Uterus (tissue), 4 donors: ENCODE data around the gene BDH1. TPM values are rescaled to one million over a fixed set of nuclear protein-coding genes. Genes with fewer than 3 reads are reported as not detected.

Source experiments
- DNase-seq, 2 donors: peaks; one replicate each; pipeline ENCODE4 v3.0.0-alpha.2; 2019 to 2020
- H3K27ac ChIP-seq, 2 donors: fragments of 200-600 bp; sonication (generic); 1 replicate in 1 of 2; 2 replicates in 1 of 2; pipeline ENCODE4 v1.5.1; 2016 to 2018
- H3K27me3 ChIP-seq, 2 donors: fragments of 200-600 bp; sonication (generic); one replicate each; pipeline ENCODE4 v1.5.1; 2018 to 2019; ENCODE audit warnings: control low read depth in 1 of 2
- H3K36me3 ChIP-seq, 2 donors: fragments of 200-600 bp; sonication (generic); one replicate each; pipeline ENCODE4 v1.5.1; 2019; ENCODE audit warnings: control low read depth in 1 of 2
- H3K4me1 ChIP-seq, 2 donors: fragments of 200-600 bp; sonication (generic); one replicate each; pipeline ENCODE4 v1.5.1; 2018 to 2019; ENCODE audit warnings: control low read depth in 1 of 2
- H3K4me3 ChIP-seq, 2 donors: fragments of 200-600 bp; sonication (generic); 1 replicate in 1 of 2; 2 replicates in 1 of 2; pipeline ENCODE4 v1.5.1; 2018 to 2019; ENCODE audit warnings: mild to moderate bottlenecking in 1 of 2
- H3K9me3 ChIP-seq, 2 donors: fragments of 200-600 bp; sonication (generic); one replicate each; pipeline ENCODE4 v1.5.1; 2019; ENCODE audit warnings: control low read depth in 1 of 2
- CTCF ChIP-seq, 4 experiments: fragments of 200-600 bp in 2 of 4; fragments of 450-650 bp in 2 of 4; sonication (generic) in 2 of 4; IDR thresholded peaks; one replicate each; pipeline ENCODE4 v1.5.1; 2016 to 2019; ENCODE audit warnings: antibody characterized with exemption in 4 of 4, mild to moderate bottlenecking in 2 of 4, moderate library complexity in 1 of 4
- POLR2A ChIP-seq, 2 donors: fragments of 450-650 bp; IDR thresholded peaks; one replicate each; pipeline ENCODE4 v1.6.1; 2016; ENCODE audit warnings: antibody characterized with exemption in 2 of 2, mild to moderate bottlenecking in 1 of 2, moderate library complexity in 1 of 2
- intact Hi-C: fragments of 100-400 bp; cut with DNase I; formaldehyde crosslinking; loops from one replicate; pipeline ENCODE4 v1.15.1; 2023; ENCODE audit warnings: low total_unique reads
- total RNA-seq, 4 donors: library from RNA; depleted of rRNA in 3 of 4; stranded (reverse); fragments of >200 nt in 3 of 4; gene quantifications; one replicate each; pipeline versions ENCODE4 v1.1.0 to v1.2.4, GENCODE V29; 2014 to 2023
- donor health status: DM: yes; HTN: yes; CAD: no.

Gene BDH1
- total RNA-seq, 4 donors from 2014 or later: 4.4 to 23.1 (median 8.6) TPM

- DNase-seq: no peak
- no peaks in the 10 kb centered on the region for H3K27me3 ChIP-seq
- H3K4me1 ChIP-seq: no peaks in the 10 kb centered on the region
- no peak for TF ChIP-seq POLR2A (IDR thresholded peaks at IDR 0.05)
- no peak for TF ChIP-seq CTCF (IDR thresholded peaks at IDR 0.05)
- H3K36me3 ChIP-seq: no peaks in the 10 kb centered on the region
- intact Hi-C loops: no loop called here
- no peak overlapping the region for H3K27ac ChIP-seq
- no peak overlapping the region for H3K4me3 ChIP-seq
- no peaks in the 10 kb centered on the region for H3K9me3 ChIP-seq
Observed at GRCh38 chr3:197508051-197508451, 47.7 kb downstream of the BDH1 start.

- H3K9me3 ChIP-seq: no peaks in the 10 kb centered on the region
- H3K4me3 ChIP-seq: no peak overlapping the region
- no peaks in the 10 kb centered on the region for H3K27me3 ChIP-seq
- H3K4me1 ChIP-seq: no peaks in the 10 kb centered on the region
- no peak for DNase-seq
- no peaks in the 10 kb centered on the region for H3K36me3 ChIP-seq
- no peak for TF ChIP-seq POLR2A (IDR thresholded peaks at IDR 0.05)
- TF ChIP-seq CTCF (IDR thresholded peaks at IDR 0.05): no peak
- no peak overlapping the region for H3K27ac ChIP-seq
- intact Hi-C loops: no loop called here
Observed at GRCh38 chr3:197507541-197507940, 48.2 kb downstream of the BDH1 start.

GRCh38 chr3:197507081-197507480 lies 48.7 kb downstream of the BDH1 start:
- DNase-seq: no peak
- no peaks in the 10 kb centered on the region for H3K4me1 ChIP-seq
- H3K27me3 ChIP-seq: no peaks in the 10 kb centered on the region
- no peaks in the 10 kb centered on the region for H3K36me3 ChIP-seq
- no peak overlapping the region for H3K27ac ChIP-seq
- intact Hi-C loops: no loop called here
- no peak overlapping the region for H3K4me3 ChIP-seq
- no peaks in the 10 kb centered on the region for H3K9me3 ChIP-seq
- TF ChIP-seq POLR2A (IDR thresholded peaks at IDR 0.05) (no peak), CTCF (IDR thresholded peaks at IDR 0.05) (no peak)

GRCh38 chr3:197505796-197506548 lies 49.8 kb downstream of the BDH1 start:
- no peaks in the 10 kb centered on the region for H3K36me3 ChIP-seq
- H3K27me3 ChIP-seq: no peaks in the 10 kb centered on the region
- TF ChIP-seq CTCF (IDR thresholded peaks at IDR 0.05) (no peak), POLR2A (IDR thresholded peaks at IDR 0.05) (no peak)
- intact Hi-C loops: no loop called here
- DNase-seq: no peak
- H3K4me3 ChIP-seq: no peak overlapping the region
- no peaks in the 10 kb centered on the region for H3K4me1 ChIP-seq
- H3K9me3 ChIP-seq: no peaks in the 10 kb centered on the region
- no peak overlapping the region for H3K27ac ChIP-seq

- Histone ChIP-seq H3K27me3 (no peaks in the 10 kb centered on the region), H3K36me3 (no peaks in the 10 kb centered on the region), H3K4me3 (no peak overlapping the region), H3K9me3 (no peaks in the 10 kb centered on the region), H3K27ac (no peak overlapping the region), H3K4me1 (no peaks in the 10 kb centered on the region)
- no peak for TF ChIP-seq CTCF (IDR thresholded peaks at IDR 0.05)
- TF ChIP-seq POLR2A (IDR thresholded peaks at IDR 0.05): no peak
- DNase-seq: no peak
- intact Hi-C loops: no loop called here
Observed at GRCh38 chr3:197504641-197505121, 51.1 kb downstream of the BDH1 start.
